Kidney (tissue), 14 donors: Measurements from ENCODE around the gene MSMO1. TPM values are rescaled to one million over a fixed set of nuclear protein-coding genes. Genes with fewer than 3 reads are reported as not detected.
A peak's percentile ranks its signal among the peaks of the same experiment; 100 is the strongest.

Experiments used
- DNase-seq, 5 donors: peaks; one replicate each; pipeline ENCODE4 v3.0.0-alpha.2; 2013 to 2020
- FAIRE-seq: peaks from 2 replicates; lab custom pipeline; 2012; peaks lifted over from hg19 to GRCh38; lab: Jason Lieb, UNC
- H3K27ac ChIP-seq, 2 donors: one replicate each; pipeline ENCODE4 v1.7.0; 2013; ENCODE audit warnings: low read depth in 2 of 2, low read length in 2 of 2, inconsistent platforms in 1 of 2
- H3K27me3 ChIP-seq: one replicate; pipeline ENCODE4 v1.7.1; 2013; ENCODE audit warnings: low read length, inconsistent platforms; ENCODE audit not compliant: control insufficient read depth, insufficient read depth
- H3K36me3 ChIP-seq, 3 donors: one replicate each; pipeline versions ENCODE4 v1.7.0 to v1.7.1; 2013; ENCODE audit warnings: low read length in 3 of 3, control low read depth in 1 of 3, inconsistent platforms in 1 of 3; ENCODE audit not compliant: insufficient read depth in 3 of 3, control insufficient read depth in 2 of 3
- H3K4me1 ChIP-seq, 3 donors: one replicate each; pipeline versions ENCODE4 v1.7.0 to v1.7.1; 2013; ENCODE audit warnings: low read length in 3 of 3, inconsistent platforms in 1 of 3, low read depth in 1 of 3; ENCODE audit not compliant: control insufficient read depth in 2 of 3, insufficient read depth in 2 of 3
- H3K4me3 ChIP-seq, 3 donors: one replicate each; pipeline versions ENCODE4 v1.7.0 to v1.8.1; 2013; ENCODE audit warnings: low read length in 3 of 3, control low read depth in 1 of 3, inconsistent platforms in 1 of 3
- H3K9ac ChIP-seq, 3 donors: one replicate each; pipeline versions ENCODE4 v1.7.0 to v1.7.1; 2013; ENCODE audit warnings: low read length in 3 of 3, control low read depth in 1 of 3, inconsistent platforms in 1 of 3
- H3K9me3 ChIP-seq, 3 donors: one replicate each; pipeline versions ENCODE4 v1.7.0 to v1.7.1; 2013; ENCODE audit warnings: low read length in 3 of 3, control low read depth in 1 of 3, inconsistent platforms in 1 of 3; ENCODE audit not compliant: control insufficient read depth in 2 of 3, insufficient read depth in 1 of 3
- intact Hi-C: fragments of 100-400 bp; cut with DNase I; formaldehyde crosslinking; loops from one replicate; pipeline ENCODE4 v1.11.1; 2022
- polyA plus RNA-seq: library from polyadenylated mRNA; stranded (reverse); fragments of 350-450 nt; fragmentation: Illumina TruSeq; extraction: RNeasy Lipid Tissue Mini Kit (QIAGEN cat#74804); gene quantifications from one replicate; pipeline ENCODE4 v1.2.3, GENCODE V29; 2014; ENCODE audit warnings: low read depth, low replicate concordance; ENCODE audit not compliant: insufficient read depth
- total RNA-seq: library from RNA; stranded (reverse); fragmentation: NEBNext Ultra II Directional; extraction: Animal tissue kit (Norgen Biotek cat#: 25700); gene quantifications from one replicate; pipeline ENCODE4 v1.2.1, GENCODE V29; 2021
- TF ChIP-seq, protein P1 (sequence below): IDR thresholded peaks from 3 replicates; pipeline ENCODE4 v1.5.1; 2012; ENCODE audit warnings: mild to moderate bottlenecking, moderate library complexity, borderline replicate concordance; ENCODE audit not compliant: insufficient read depth; ENCODE audit errors: extremely low read depth
- donor health status: control.
- donor health status: control.
- donor health status: control.
- donor health status: control.
- donor health status: control.
- donor health status: DM: yes; HTN: yes; CAD: no.
- donor health status: Normal renal cell carcinoma (clear cell type).

MSMO1 gene
- total and polyA plus RNA-seq, 2 donors from 2014 or later: 32.4 to 91.4 TPM

DNA sequence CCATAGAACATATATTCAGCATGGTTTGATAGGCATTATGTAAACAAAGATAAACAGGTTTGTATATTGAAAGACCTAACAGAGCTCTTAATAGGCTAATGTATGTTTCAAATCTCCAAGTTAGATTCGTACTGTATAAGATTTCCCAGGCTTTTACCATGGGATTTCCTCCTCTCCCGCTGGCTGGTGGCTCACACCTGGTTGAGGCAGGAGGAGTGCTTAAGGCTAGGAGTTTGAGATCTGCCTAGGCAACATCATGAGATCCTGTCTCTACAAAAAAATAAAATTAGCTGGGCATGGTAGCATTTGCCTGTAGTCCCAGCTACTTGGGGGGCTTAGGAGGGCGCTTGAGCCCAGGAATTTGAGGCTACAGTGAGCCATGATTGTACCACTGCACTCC is 56.7 kb downstream of the MSMO1 start:
- no peak for FAIRE-seq
- no peak overlapping the region for H3K27ac ChIP-seq
- DNase-seq: no peak

DNA sequence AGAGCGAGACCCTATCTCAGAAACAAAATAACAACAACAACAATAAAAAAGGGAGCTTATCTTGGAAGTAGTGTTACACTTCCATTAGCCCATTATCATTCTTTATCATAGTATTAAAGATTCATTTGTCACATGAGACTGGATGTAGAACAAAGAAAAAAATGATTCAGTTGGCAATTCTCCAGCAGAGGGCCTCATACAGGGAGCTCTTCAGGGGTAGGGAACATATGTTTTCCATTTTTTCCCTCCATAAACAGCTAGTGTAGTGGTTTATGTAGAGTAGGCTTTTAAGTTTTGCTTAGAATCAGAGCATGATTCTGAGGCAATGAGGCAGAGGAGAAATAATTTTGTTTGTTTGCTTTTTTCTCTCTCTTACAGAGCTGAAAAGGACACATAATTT is 57.1 kb downstream of the MSMO1 start:
- DNase-seq (peak in 2 of 5 donors; percentile 58 to 84), FAIRE-seq (no peak)
- H3K4me3 ChIP-seq: no peak overlapping the region
- no peaks in the 10 kb centered on the region for H3K36me3 ChIP-seq
- intact Hi-C loops: no loop called here
- H3K27me3 ChIP-seq: no peaks in the 10 kb centered on the region
- no peaks in the 10 kb centered on the region for H3K4me1 ChIP-seq
- no peak overlapping the region for H3K27ac ChIP-seq
- TF ChIP-seq, protein P1, sequence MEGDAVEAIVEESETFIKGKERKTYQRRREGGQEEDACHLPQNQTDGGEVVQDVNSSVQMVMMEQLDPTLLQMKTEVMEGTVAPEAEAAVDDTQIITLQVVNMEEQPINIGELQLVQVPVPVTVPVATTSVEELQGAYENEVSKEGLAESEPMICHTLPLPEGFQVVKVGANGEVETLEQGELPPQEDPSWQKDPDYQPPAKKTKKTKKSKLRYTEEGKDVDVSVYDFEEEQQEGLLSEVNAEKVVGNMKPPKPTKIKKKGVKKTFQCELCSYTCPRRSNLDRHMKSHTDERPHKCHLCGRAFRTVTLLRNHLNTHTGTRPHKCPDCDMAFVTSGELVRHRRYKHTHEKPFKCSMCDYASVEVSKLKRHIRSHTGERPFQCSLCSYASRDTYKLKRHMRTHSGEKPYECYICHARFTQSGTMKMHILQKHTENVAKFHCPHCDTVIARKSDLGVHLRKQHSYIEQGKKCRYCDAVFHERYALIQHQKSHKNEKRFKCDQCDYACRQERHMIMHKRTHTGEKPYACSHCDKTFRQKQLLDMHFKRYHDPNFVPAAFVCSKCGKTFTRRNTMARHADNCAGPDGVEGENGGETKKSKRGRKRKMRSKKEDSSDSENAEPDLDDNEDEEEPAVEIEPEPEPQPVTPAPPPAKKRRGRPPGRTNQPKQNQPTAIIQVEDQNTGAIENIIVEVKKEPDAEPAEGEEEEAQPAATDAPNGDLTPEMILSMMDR: no peak
- H3K9me3 ChIP-seq: no peaks in the 10 kb centered on the region
- no peak overlapping the region for H3K9ac ChIP-seq

More for the DNA sequence above, 56.7 kb downstream of the MSMO1 start:
- intact Hi-C loops: no loop called here
- H3K9me3 ChIP-seq: no peaks in the 10 kb centered on the region
- no peak overlapping the region for H3K9ac ChIP-seq
- no peak overlapping the region for H3K4me3 ChIP-seq
- H3K36me3 ChIP-seq: no peaks in the 10 kb centered on the region
- H3K27me3 ChIP-seq: no peaks in the 10 kb centered on the region
- TF ChIP-seq, protein P1: no peak
- peaks cover 0 to 2% (median 0%) of the 10 kb centered on the region in 3 donors for H3K4me1 ChIP-seq

DNA sequence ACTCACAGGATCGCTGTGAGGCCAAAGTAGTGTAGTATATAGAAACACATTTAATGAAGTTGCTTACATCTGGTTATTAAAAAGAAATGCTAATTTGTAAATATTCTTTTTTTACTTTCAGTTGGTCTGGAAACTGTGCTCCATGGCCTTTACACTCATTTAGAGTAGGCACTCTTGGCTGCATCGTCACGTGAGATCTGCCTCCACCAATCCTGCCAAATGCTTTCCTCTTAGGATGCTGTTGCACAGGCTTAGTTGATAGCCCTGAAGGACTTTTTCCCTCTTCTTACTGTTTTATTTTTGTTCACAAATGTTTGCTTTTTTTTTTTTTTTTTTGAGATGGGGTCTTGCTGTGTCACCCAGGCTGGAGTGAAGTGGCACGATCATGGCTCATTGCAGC is 57.7 kb downstream of the MSMO1 start:
- no peak overlapping the region for H3K4me3 ChIP-seq
- no peak overlapping the region for H3K27ac ChIP-seq
- TF ChIP-seq, protein P1: no peak
- no peaks in the 10 kb centered on the region for H3K27me3 ChIP-seq
- H3K9ac ChIP-seq: no peak overlapping the region
- no peak for FAIRE-seq
- H3K4me1 ChIP-seq: no peaks in the 10 kb centered on the region
- H3K9me3 ChIP-seq: no peaks in the 10 kb centered on the region
- no peak for DNase-seq
- intact Hi-C loops: no loop called here
- H3K36me3 ChIP-seq: no peaks in the 10 kb centered on the region

DNA sequence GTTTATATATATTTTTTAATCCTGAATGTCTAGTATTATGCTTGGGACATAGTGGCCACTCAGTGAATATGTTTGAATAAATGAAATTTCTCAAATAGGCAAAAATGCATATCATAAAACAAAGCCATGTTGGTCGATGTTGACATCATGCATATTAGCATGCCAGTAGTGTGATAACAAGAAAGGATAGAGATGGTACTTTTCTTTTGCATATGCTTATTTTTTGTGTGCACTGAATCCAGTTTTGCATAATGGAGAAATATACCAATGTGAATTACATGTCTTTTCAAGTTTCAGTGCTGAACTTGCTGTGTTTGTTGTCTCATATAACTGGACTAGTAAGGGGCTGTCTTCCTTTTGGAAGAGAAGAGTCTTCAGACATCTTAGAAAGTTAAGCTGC is 58.9 kb downstream of the MSMO1 start:
- Histone ChIP-seq H3K27me3 (no peaks in the 10 kb centered on the region), H3K9ac (no peak overlapping the region), H3K4me3 (no peak overlapping the region), H3K4me1 (no peaks in the 10 kb centered on the region), H3K27ac (no peak overlapping the region), H3K36me3 (no peaks in the 10 kb centered on the region), H3K9me3 (no peaks in the 10 kb centered on the region)
- TF ChIP-seq, protein P1: no peak
- FAIRE-seq (no peak), DNase-seq (no peak)
- intact Hi-C loops: no loop called here
